Measurements from ENCODE around the gene CKLF. TPM values are rescaled to one million over a fixed set of nuclear protein-coding genes. Genes with fewer than 3 reads are reported as not detected.

The CKLF gene
- total and polyA plus RNA-seq, 9 donors, result 21.9 to 46.6 (median 31.2) TPM

Other genes starting within 250 kb of the CKLF start
- 50.9 TPM for gene CDH5, start 185.9 kb upstream of the CKLF start, total RNA-seq
- 100 to 1,000 TPM in 1 of 8 donors, 10 to 100 TPM in 7; 75.6 to 100 (median 89.9) TPM for gene CDH5, start 185.9 kb upstream of the CKLF start, polyA plus RNA-seq (ENCODE audit: insufficient read depth in 1 of 8, insufficient read length in 8 of 8, low replicate concordance in 1 of 8)
- 0.40 TPM for gene BEAN1, start 125.3 kb upstream of the CKLF start, total RNA-seq
- 1 to 10 TPM in 2 of 8 donors, under 1 TPM in 6; 0.71 to 2.1 (median 0.87) TPM for gene BEAN1, start 125.3 kb upstream of the CKLF start, polyA plus RNA-seq (ENCODE audit: insufficient read depth in 1 of 8, insufficient read length in 8 of 8, low replicate concordance in 1 of 8)
- gene TK2, start 2.5 kb upstream of the CKLF start, total RNA-seq, result 18.8 TPM
- gene TK2, start 2.5 kb upstream of the CKLF start, polyA plus RNA-seq (ENCODE audit: insufficient read depth in 1 of 8, insufficient read length in 8 of 8, low replicate concordance in 1 of 8), result 10 to 100 TPM; 13.6 to 17.0 (median 15.0) TPM
- 6.6 TPM for gene CMTM1, start 13.9 kb downstream of the CKLF start, total RNA-seq
- gene CMTM1, start 13.9 kb downstream of the CKLF start, polyA plus RNA-seq (ENCODE audit: insufficient read depth in 1 of 8, insufficient read length in 8 of 8, low replicate concordance in 1 of 8), result 1 to 10 TPM; 4.2 to 9.7 (median 6.6) TPM
- 0.35 TPM for gene CMTM2, start 26.9 kb downstream of the CKLF start, total RNA-seq
- gene CMTM2, start 26.9 kb downstream of the CKLF start, polyA plus RNA-seq (ENCODE audit: insufficient read depth in 1 of 8, insufficient read length in 8 of 8, low replicate concordance in 1 of 8), result under 1 TPM; 0.25 to 0.68 (median 0.47) TPM
- 19.0 TPM for gene CMTM3, start 52.1 kb downstream of the CKLF start, total RNA-seq
- gene CMTM3, start 52.1 kb downstream of the CKLF start, polyA plus RNA-seq (ENCODE audit: insufficient read depth in 1 of 8, insufficient read length in 8 of 8, low replicate concordance in 1 of 8), result 10 to 100 TPM; 52.8 to 82.7 (median 68.4) TPM
- 8.1 TPM for gene CMTM4, start 144.2 kb downstream of the CKLF start, total RNA-seq
- 10 to 100 TPM in 5 of 8 donors, 1 to 10 TPM in 3; 7.5 to 15.5 (median 10.5) TPM for gene CMTM4, start 144.2 kb downstream of the CKLF start, polyA plus RNA-seq (ENCODE audit: insufficient read depth in 1 of 8, insufficient read length in 8 of 8, low replicate concordance in 1 of 8)
- gene DYNC1LI2, start 199.0 kb downstream of the CKLF start, total RNA-seq, result 76.3 TPM
- gene DYNC1LI2, start 199.0 kb downstream of the CKLF start, polyA plus RNA-seq (ENCODE audit: insufficient read depth in 1 of 8, insufficient read length in 8 of 8, low replicate concordance in 1 of 8), result 100 to 1,000 TPM in 1 of 8 donors, 10 to 100 TPM in 7; 61.0 to 102 (median 78.8) TPM
- not detected for gene TERB1, start 249.0 kb downstream of the CKLF start, total RNA-seq
- gene TERB1, start 249.0 kb downstream of the CKLF start, polyA plus RNA-seq (ENCODE audit: insufficient read depth in 1 of 8, insufficient read length in 8 of 8, low replicate concordance in 1 of 8), result under 1 TPM in 3 of 8 donors, not detected in 5; 0.10 to 0.21 (median 0.11) TPM

Data from muscle of leg (tissue), 9 donors.